ENCODE results near the gene CCDC85B. TPM values are rescaled to one million over a fixed set of nuclear protein-coding genes. Genes with fewer than 3 reads are reported as not detected.

CCDC85B gene
- total and polyA plus RNA-seq, 2 of the 13 experiments (the other 11 are each of a cell fraction or from before 2014, with no cell fraction given) = 8.2 to 19.5 TPM

DNA sequence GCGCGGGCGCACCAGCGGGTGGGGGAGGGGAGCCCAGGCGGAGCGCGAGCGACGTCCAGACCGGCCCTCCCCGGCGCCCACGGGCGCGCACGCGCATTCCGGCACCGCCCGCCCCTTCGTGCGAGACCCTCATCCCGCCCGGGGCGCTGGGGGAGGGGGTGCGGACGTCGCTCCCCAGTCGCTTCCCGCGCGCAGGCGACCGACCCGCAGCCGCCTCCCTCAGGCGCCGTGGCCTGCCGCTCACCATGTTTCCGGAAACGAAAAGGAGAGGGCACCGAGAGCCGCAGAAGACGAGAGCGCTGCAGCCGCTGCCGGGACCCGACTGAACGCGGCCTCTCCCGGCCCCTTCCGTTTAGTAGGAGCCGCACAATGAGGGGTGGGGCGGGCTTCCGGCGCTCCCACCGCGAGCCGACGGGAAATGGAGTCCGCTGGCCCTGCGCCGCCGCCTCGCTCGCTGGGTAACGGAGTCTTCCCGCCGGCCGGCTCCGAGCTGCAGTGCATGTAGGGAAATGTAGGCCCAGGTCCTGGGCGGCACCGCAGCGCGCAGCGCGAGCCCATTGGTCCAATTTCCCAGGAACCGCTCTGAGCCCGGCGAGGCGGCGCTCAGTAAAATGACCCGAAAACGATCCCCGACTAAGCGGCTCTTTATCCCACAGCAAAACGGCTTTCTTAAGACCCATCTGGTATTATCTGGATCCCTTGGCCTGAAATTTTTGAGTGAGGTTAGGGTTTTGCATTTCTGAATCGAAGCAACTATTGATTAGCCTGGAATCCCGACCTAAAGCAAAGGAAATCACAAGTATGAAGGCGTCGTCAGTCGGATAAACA is 32.4 kb upstream of the CCDC85B start, which contains the start of gene CFL1 (continued):
- TF ChIP-seq, protein P1, sequence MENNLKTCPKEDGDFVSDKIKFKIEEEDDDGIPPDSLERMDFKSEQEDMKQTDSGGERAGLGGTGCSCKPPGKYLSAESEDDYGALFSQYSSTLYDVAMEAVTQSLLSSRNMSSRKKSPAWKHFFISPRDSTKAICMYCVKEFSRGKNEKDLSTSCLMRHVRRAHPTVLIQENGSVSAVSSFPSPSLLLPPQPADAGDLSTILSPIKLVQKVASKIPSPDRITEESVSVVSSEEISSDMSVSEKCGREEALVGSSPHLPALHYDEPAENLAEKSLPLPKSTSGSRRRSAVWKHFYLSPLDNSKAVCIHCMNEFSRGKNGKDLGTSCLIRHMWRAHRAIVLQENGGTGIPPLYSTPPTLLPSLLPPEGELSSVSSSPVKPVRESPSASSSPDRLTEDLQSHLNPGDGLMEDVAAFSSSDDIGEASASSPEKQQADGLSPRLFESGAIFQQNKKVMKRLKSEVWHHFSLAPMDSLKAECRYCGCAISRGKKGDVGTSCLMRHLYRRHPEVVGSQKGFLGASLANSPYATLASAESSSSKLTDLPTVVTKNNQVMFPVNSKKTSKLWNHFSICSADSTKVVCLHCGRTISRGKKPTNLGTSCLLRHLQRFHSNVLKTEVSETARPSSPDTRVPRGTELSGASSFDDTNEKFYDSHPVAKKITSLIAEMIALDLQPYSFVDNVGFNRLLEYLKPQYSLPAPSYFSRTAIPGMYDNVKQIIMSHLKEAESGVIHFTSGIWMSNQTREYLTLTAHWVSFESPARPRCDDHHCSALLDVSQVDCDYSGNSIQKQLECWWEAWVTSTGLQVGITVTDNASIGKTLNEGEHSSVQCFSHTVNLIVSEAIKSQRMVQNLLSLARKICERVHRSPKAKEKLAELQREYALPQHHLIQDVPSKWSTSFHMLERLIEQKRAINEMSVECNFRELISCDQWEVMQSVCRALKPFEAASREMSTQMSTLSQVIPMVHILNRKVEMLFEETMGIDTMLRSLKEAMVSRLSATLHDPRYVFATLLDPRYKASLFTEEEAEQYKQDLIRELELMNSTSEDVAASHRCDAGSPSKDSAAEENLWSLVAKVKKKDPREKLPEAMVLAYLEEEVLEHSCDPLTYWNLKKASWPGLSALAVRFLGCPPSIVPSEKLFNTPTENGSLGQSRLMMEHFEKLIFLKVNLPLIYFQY (CRISPR knock-in tag; IDR thresholded peaks at IDR 0.05; ENCODE audit: borderline replicate concordance) = peak; percentile 93
- TF ChIP-seq, protein P2, sequence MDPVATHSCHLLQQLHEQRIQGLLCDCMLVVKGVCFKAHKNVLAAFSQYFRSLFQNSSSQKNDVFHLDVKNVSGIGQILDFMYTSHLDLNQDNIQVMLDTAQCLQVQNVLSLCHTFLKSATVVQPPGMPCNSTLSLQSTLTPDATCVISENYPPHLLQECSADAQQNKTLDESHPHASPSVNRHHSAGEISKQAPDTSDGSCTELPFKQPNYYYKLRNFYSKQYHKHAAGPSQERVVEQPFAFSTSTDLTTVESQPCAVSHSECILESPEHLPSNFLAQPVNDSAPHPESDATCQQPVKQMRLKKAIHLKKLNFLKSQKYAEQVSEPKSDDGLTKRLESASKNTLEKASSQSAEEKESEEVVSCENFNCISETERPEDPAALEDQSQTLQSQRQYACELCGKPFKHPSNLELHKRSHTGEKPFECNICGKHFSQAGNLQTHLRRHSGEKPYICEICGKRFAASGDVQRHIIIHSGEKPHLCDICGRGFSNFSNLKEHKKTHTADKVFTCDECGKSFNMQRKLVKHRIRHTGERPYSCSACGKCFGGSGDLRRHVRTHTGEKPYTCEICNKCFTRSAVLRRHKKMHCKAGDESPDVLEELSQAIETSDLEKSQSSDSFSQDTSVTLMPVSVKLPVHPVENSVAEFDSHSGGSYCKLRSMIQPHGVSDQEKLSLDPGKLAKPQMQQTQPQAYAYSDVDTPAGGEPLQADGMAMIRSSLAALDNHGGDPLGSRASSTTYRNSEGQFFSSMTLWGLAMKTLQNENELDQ (CRISPR knock-in tag; IDR thresholded peaks at IDR 0.05; ENCODE audit: borderline replicate concordance) = no peak
- TF ChIP-seq ARNT (IDR thresholded peaks at IDR 0.05) (no peak), ONECUT2 (CRISPR knock-in tag; IDR thresholded peaks at IDR 0.05) (no peak), KAT2B (IDR thresholded peaks at IDR 0.05; ENCODE audit: borderline replicate concordance, low read depth, low read length) (no peak), ZNF547 (CRISPR knock-in tag; IDR thresholded peaks at IDR 0.05) (peak; percentile 52; the same call in 1 of the 2 replicates), BRD4 (CRISPR knock-in tag; IDR thresholded peaks at IDR 0.05) (no peak), ZNF670 (CRISPR knock-in tag; IDR thresholded peaks at IDR 0.05; ENCODE audit: borderline replicate concordance) (0 out of 2 replicates have a peak, but pooled peaks have one; percentile 62), ZSCAN31 (CRISPR knock-in tag; IDR thresholded peaks at IDR 0.05; ENCODE audit: low read depth) (peak; percentile 80), MAFG (CRISPR knock-in tag; IDR thresholded peaks at IDR 0.05) (no peak), ZNF549 (CRISPR knock-in tag; IDR thresholded peaks at IDR 0.05) (no peak), ETV6 (CRISPR knock-in tag; conservative IDR thresholded peaks at IDR 0.05) (peak; percentile 38; the same call in 1 of the 2 replicates), ZNF652 (CRISPR knock-in tag; IDR thresholded peaks at IDR 0.05; ENCODE audit: borderline replicate concordance, low read depth) (no peak), MTF2 (CRISPR knock-in tag; IDR thresholded peaks at IDR 0.05; ENCODE audit: borderline replicate concordance) (no peak), PHF5A (CRISPR knock-in tag; IDR thresholded peaks at IDR 0.05; ENCODE audit: low read depth, unreplicated experiment) (peak; percentile 31), NR2F2 (IDR thresholded peaks at IDR 0.05; ENCODE audit: borderline replicate concordance, low read depth) (no peak), ARID2 (CRISPR knock-in tag; IDR thresholded peaks at IDR 0.05; ENCODE audit: borderline replicate concordance) (peak; percentile 78; the same call in 1 of the 2 replicates), ZNF672 (CRISPR knock-in tag; IDR thresholded peaks at IDR 0.05) (no peak), ZNF468 (CRISPR knock-in tag; IDR thresholded peaks at IDR 0.05) (no peak)
- TF ChIP-seq, protein P3, sequence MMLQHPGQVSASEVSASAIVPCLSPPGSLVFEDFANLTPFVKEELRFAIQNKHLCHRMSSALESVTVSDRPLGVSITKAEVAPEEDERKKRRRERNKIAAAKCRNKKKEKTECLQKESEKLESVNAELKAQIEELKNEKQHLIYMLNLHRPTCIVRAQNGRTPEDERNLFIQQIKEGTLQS (CRISPR knock-in tag; IDR thresholded peaks at IDR 0.05) = no peak
- TF ChIP-seq, protein P4, sequence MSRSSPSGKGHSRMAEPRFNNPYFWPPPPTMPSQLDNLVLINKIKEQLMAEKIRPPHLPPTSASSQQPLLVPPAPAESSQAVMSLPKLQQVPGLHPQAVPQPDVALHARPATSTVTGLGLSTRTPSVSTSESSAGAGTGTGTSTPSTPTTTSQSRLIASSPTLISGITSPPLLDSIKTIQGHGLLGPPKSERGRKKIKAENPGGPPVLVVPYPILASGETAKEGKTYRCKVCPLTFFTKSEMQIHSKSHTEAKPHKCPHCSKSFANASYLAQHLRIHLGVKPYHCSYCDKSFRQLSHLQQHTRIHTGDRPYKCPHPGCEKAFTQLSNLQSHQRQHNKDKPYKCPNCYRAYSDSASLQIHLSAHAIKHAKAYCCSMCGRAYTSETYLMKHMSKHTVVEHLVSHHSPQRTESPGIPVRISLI (CRISPR knock-in tag; IDR thresholded peaks at IDR 0.05; ENCODE audit: borderline replicate concordance) = no peak
- TF ChIP-seq, protein P5, sequence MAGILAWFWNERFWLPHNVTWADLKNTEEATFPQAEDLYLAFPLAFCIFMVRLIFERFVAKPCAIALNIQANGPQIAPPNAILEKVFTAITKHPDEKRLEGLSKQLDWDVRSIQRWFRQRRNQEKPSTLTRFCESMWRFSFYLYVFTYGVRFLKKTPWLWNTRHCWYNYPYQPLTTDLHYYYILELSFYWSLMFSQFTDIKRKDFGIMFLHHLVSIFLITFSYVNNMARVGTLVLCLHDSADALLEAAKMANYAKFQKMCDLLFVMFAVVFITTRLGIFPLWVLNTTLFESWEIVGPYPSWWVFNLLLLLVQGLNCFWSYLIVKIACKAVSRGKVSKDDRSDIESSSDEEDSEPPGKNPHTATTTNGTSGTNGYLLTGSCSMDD (CRISPR knock-in tag; IDR thresholded peaks at IDR 0.05) = no peak

All from HepG2 (cell line).